Memory B cell (primary cell): ENCODE results near the gene WDFY4.
A peak's percentile ranks its signal among the peaks of the same experiment; 100 is the strongest.

Experiments
- ATAC-seq: fragments of 150-1000 bp; cut with Tn5 transposase; 2 replicates; pipeline ENCODE4 v1.10.0; 2021; ENCODE audit warnings: low read depth, mild to moderate bottlenecking, moderate library complexity
- DNase-seq, 2 donors: peaks; one replicate each; pipeline ENCODE4 v3.0.0; 2022; ENCODE audit warnings: low spot score in 2 of 2
- H3K27ac Mint-ChIP-seq: one replicate; pipeline ENCODE4 v1.8.0; 2022; ENCODE audit warnings: mild to moderate bottlenecking, moderate library complexity, mixed read lengths
- H3K27me3 Mint-ChIP-seq: one replicate; pipeline ENCODE4 v1.8.0; 2022; ENCODE audit warnings: mixed read lengths
- H3K36me3 Mint-ChIP-seq: one replicate; pipeline ENCODE4 v1.8.0; 2022; ENCODE audit warnings: mild to moderate bottlenecking, mixed read lengths
- H3K4me1 Mint-ChIP-seq: one replicate; pipeline ENCODE4 v1.8.0; 2022; ENCODE audit warnings: mixed read lengths
- H3K4me3 Mint-ChIP-seq: one replicate; pipeline ENCODE4 v1.8.0; 2022; ENCODE audit warnings: mild to moderate bottlenecking, moderate library complexity, mixed read lengths
- H3K9me3 Mint-ChIP-seq: one replicate; pipeline ENCODE4 v1.8.0; 2022; ENCODE audit warnings: mixed read lengths

WDFY4 gene

DNA sequence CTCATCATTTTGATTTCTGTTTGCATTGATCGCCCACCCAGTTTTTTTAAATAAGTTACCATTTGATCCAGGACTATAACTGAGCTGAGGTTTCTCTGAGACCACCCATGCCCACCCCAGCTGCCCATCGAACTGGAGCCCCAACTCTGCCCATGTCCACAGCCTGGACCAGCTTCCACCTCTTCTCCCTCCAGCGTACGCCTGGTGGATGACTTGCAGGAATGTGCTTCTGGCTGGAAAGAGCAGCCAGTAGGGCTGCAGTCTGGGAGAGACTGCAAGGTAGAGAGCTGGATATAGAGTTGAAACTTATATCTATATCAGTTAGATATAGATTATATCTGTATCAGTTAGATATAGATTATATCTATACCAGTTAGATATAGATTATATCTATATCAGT lies 280.8 kb downstream of the WDFY4 start:
- DNase-seq: no peak
- Mint-ChIP-seq H3K4me3 (no peak overlapping the region), H3K27ac (peak overlapping the region; percentile 57), H3K4me1 (peaks cover 6% of the 10 kb centered on the region), H3K27me3 (no peaks in the 10 kb centered on the region), H3K36me3 (peaks cover 50% of the 10 kb centered on the region), H3K9me3 (no peaks in the 10 kb centered on the region)
- ATAC-seq: no peak

DNA sequence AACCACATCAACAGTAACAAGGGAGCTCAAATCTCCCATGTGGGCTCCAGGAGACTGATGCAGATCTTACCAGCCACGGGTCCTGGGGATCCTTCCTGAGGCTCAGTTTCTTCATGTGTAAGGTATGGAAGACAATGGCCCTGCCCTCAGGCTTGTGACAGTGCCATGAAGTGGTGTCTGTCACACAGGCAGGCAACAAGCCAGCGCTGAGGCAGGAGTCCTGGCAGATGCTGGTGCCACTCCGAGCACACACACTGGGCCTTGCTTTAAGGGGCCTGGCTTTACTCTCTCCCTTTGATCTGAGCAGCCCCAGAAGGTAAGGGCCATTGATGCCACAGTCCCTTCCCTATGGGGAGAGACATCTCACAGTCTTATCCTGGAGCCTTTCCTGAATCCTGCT lies 283.4 kb downstream of the WDFY4 start:
- ATAC-seq: no peak

DNA sequence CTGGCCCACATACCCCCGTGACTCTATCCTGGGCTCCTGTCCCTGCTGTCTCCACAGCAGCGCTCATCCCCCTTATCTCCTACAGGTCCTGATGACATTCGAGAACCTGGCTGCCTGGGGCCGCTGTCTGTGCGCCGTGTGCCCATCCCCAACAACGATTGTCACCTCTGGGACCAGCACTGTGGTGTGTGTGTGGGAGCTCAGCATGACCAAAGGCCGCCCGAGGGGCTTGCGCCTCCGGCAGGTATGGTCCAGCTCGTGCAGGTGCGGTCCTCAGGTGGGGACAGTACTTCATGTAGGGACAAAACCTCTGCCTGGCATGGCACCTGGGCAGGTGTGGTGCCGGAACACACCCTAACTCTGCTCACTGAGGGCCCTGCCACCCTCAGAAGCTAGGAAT lies 285.4 kb downstream of the WDFY4 start:
- H3K4me1 Mint-ChIP-seq: peaks cover 6% of the 10 kb centered on the region
- no peak overlapping the region for H3K4me3 Mint-ChIP-seq
- no peak overlapping the region for H3K27ac Mint-ChIP-seq
- no peak for ATAC-seq
- DNase-seq: no peak
- H3K36me3 Mint-ChIP-seq: peaks cover 52% of the 10 kb centered on the region
- no peaks in the 10 kb centered on the region for H3K9me3 Mint-ChIP-seq
- H3K27me3 Mint-ChIP-seq: no peaks in the 10 kb centered on the region

More for the DNA sequence above, 283.4 kb downstream of the WDFY4 start:
- no peak overlapping the region for H3K4me3 Mint-ChIP-seq
- H3K4me1 Mint-ChIP-seq: peaks cover 6% of the 10 kb centered on the region
- no peaks in the 10 kb centered on the region for H3K27me3 Mint-ChIP-seq
- DNase-seq: no peak
- H3K9me3 Mint-ChIP-seq: no peaks in the 10 kb centered on the region
- peaks cover 50% of the 10 kb centered on the region for H3K36me3 Mint-ChIP-seq
- no peak overlapping the region for H3K27ac Mint-ChIP-seq

DNA sequence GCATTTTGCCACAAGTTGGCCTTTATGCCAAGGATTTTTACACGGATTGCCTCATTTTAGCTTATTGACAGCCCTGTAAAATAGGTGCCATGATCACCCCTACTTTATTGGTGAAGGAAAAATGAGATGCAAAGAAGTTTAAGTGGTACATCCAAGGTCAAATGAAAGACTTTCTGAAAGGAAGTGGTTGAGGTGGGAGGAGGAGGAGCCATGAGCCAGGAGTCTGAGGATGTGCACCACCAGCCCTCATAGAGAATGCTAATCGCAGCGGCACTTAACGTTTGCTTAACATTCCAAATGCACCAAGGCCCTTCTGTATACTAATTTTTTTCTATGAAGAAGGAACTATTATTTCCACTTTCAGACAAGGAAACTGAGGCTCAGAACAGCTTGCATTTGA lies 286.0 kb downstream of the WDFY4 start:
- no peak for ATAC-seq
- Mint-ChIP-seq H3K4me1 (peaks cover 8% of the 10 kb centered on the region), H3K9me3 (no peaks in the 10 kb centered on the region), H3K27me3 (no peaks in the 10 kb centered on the region), H3K27ac (no peak overlapping the region), H3K36me3 (peaks cover 51% of the 10 kb centered on the region), H3K4me3 (no peak overlapping the region)
- DNase-seq: no peak

DNA sequence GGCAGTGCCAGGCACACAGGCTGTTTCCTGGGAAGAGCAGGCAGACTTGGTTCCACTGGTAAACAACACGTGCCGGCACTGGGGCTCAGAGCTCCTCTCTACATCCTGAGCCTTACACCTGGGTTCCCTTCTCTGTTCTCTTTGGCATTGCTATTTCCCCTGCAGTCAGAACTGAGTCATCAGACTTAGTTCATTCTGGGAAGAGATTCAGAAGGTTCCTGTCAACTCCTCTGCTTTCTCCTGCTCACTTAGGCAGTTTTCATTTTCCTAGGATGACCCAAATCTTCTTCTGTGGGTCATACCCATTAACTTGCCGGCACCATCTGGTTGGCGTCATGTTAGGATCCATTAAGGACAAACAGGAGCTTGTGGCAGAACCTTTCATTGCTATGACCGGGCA lies 288.4 kb downstream of the WDFY4 start:
- ATAC-seq (no peak), DNase-seq (no peak)
- Mint-ChIP-seq H3K9me3 (no peaks in the 10 kb centered on the region), H3K4me1 (peaks cover 3% of the 10 kb centered on the region), H3K27ac (peak overlapping the region; percentile 4), H3K27me3 (no peaks in the 10 kb centered on the region), H3K36me3 (peaks cover 53% of the 10 kb centered on the region), H3K4me3 (no peak overlapping the region)

DNA sequence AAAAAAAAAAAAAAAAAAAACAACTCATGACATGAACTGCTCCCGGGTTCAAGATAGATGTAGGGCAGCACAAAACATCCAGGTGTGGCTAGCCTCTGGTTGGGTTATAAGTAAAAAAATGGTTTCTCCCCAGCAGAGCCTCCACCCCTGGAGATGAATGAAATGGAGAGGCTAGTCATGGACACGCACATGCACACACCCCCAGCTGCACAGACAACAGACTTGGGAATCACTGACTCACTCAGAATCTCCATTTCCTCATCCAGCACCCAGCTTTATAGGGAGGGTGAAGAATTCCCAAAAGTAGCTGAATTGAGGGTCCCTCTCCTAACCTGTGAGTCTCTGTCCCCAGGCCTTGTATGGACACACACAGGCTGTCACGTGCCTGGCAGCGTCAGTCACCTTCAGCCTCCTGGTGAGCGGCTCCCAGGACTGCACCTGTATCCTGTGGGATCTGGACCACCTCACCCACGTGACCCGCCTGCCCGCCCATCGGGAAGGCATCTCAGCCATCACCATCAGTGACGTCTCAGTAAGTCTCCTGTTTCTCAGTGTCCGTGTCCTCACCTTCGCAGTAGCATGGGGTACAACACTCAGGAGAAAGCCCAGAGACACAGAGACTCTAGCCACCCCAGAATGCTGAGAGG lies 290.0 kb downstream of the WDFY4 start:
- Mint-ChIP-seq H3K27ac (peak overlapping the region; percentile 31), H3K27me3 (no peaks in the 10 kb centered on the region), H3K9me3 (no peaks in the 10 kb centered on the region), H3K36me3 (peaks cover 59% of the 10 kb centered on the region), H3K4me1 (peaks cover 6% of the 10 kb centered on the region), H3K4me3 (no peak overlapping the region)
- ATAC-seq (no peak), DNase-seq (no peak)

DNA sequence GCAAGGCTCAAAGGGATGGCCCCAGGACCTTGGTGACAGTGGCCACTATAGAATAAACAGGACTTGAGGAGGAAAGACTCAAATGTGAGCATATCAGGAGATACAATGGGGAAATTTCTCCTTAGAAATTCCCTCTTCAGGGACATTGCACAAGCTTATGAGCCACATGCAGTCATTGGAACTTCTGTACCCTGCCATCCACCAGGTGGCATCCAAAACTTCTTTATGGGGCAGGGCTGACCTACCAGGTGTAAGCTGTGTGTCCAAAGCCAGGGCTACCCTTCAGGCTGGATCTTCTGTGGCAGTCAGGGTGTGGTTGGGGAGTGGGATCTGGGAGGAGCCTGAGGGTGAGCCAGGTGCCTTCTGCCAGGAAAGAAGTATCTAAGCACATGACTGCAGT lies 291.5 kb downstream of the WDFY4 start:
- DNase-seq (no peak), ATAC-seq (no peak)
- H3K27ac Mint-ChIP-seq: peak overlapping the region; percentile 31
- peaks cover 55% of the 10 kb centered on the region for H3K36me3 Mint-ChIP-seq
- no peaks in the 10 kb centered on the region for H3K27me3 Mint-ChIP-seq
- no peaks in the 10 kb centered on the region for H3K9me3 Mint-ChIP-seq
- H3K4me1 Mint-ChIP-seq: peaks cover 6% of the 10 kb centered on the region
- no peak overlapping the region for H3K4me3 Mint-ChIP-seq

DNA sequence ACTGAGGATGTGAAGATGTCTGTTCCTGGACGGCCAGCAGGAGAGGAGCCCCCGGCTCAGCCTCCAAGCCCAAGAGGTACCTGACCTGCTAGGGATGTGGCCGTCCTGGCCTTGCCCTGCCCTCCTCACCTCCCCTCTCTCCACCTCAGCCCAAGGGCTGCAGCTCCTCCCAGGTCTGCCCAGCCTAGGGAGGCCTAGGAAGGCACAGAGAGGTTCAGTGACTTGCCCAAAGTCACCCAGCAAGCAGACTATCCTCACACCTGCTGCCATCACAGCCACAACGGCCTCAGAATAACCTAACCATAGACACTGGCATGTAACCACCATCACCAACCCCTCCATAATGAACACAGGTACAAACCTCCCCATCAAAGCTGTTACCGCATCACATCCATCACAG lies 293.6 kb downstream of the WDFY4 start:
- Mint-ChIP-seq H3K4me1 (peaks cover 6% of the 10 kb centered on the region), H3K27me3 (no peaks in the 10 kb centered on the region), H3K4me3 (no peak overlapping the region), H3K27ac (peak overlapping the region; percentile 54), H3K9me3 (no peaks in the 10 kb centered on the region), H3K36me3 (peaks cover 54% of the 10 kb centered on the region)
- ATAC-seq (no peak), DNase-seq (no peak)

DNA sequence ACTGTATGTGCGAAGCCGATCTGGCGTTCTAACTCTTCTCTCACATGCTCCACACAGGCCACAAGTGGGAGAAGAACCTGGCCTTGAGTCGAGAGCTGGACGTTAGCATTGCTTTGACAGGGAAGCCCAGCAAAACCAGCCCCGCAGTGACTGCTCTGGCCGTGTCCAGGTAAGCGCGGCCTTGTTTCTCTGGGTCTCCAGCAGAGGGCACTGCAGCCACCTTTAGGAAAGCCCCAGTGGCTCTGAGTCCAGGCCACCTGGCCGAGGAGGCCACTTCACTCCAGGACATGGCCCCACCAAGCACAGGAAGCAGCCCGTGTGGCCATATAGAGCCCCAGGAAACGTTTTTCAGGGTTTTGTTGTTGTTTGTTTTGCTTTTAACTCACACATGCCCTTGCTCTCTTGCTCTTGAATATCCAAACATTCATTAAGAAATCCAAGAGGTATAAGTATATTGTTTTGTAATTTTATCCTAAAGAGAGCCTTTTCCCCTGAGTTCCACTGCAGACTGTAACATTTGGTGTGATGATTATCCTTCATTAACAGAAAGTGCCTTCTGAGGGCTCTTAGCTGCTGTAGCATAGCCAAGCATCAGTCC lies 296.7 kb downstream of the WDFY4 start:
- Mint-ChIP-seq H3K4me3 (no peak overlapping the region), H3K27ac (no peak overlapping the region), H3K27me3 (no peaks in the 10 kb centered on the region), H3K9me3 (no peaks in the 10 kb centered on the region), H3K36me3 (peaks cover 48% of the 10 kb centered on the region), H3K4me1 (peaks cover 3% of the 10 kb centered on the region)
- DNase-seq: peak; percentile 25 to 54
- peak; percentile 57 for ATAC-seq

DNA sequence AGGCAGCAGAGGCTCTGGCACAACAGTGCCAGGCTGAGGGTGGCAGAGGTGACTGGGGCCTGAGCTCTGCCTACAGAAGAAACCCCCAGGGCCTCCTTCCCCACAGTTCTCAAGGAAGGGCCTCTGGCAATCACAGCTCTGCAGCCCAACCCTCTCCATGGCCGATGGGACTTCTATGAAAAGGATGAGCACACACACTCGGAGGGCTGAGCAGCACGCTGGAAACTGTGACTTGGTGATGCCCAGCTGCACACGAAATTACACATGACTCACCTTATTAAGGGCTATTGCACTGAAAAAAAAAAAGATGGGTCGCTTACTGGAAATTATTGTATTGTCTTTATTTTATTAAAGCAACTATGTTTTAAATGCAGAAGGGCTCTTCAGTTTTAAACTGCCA lies 297.9 kb downstream of the WDFY4 start:
- no peak for DNase-seq
- H3K36me3 Mint-ChIP-seq: peaks cover 39% of the 10 kb centered on the region
- ATAC-seq: no peak

DNA sequence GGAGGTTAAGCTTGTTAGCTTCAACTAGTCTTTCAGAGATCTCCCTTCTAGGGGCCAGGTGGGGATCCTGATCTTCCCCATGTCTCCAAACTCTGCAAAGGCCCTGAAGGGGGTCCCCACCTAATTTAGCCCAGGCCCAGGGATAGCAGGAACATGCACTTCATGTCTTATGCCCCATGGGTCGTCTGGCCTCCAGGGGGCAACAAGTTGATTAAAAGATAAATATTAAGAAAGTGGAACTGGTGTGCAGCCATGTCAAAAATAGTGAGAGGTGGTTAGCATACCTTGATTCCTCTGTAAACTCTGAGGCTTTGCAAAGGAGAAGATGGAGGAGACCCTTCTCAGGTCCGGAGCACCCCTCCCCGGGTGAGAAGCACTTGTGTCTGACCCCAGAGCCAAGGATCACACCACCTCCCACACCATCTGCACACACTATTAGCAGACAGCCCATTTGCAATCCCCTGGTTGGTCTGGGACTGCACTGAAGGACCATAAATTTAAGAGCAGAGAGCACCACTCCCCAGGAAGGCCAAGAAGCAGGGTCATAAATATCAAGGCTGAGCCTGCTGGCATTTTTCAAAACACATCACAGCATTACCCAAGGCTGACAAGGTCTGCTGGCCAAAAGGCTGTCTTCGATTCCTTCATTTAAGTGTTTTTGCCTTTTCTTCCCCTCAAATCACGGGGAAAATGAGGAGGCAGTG lies 299.1 kb downstream of the WDFY4 start:
- Mint-ChIP-seq H3K9me3 (no peaks in the 10 kb centered on the region), H3K4me3 (no peak overlapping the region), H3K4me1 (peaks cover 3% of the 10 kb centered on the region), H3K27me3 (no peaks in the 10 kb centered on the region), H3K27ac (peak overlapping the region; percentile 59), H3K36me3 (peaks cover 31% of the 10 kb centered on the region)
- DNase-seq (no peak), ATAC-seq (no peak)

More for the DNA sequence above, 297.9 kb downstream of the WDFY4 start:
- Mint-ChIP-seq H3K4me3 (no peak overlapping the region), H3K4me1 (peaks cover 3% of the 10 kb centered on the region), H3K27ac (no peak overlapping the region), H3K9me3 (no peaks in the 10 kb centered on the region), H3K27me3 (no peaks in the 10 kb centered on the region)

DNA sequence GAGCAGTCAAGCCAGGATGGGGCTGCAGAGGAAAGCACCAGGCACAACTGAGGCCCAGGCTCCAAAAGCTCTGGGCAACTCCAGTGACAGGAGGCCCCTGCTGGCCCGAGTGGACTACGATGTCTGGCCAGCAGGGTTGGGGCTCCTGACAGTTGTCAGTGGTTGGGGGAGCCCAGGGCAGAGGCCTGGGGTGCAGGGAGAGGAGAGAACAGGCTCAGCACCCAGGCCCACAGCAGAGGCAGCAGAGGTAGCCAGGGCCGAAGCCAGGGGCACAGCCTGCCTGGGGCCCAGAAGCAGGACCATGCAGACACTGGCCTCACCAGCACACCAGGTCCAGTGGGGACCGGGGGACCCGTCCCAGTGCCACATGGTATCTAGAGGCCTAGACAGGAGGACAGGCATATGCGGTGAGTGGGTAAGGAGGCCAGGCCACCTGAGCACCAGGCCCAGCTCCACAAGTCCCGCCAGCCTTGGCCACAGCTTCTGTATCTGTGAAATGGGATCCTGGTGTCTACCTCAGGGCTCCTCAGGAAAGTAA lies 301.0 kb downstream of the WDFY4 start:
- Mint-ChIP-seq H3K4me1 (no peaks in the 10 kb centered on the region), H3K27ac (peak overlapping the region; percentile 53), H3K4me3 (no peak overlapping the region), H3K36me3 (peaks cover 20% of the 10 kb centered on the region), H3K9me3 (no peaks in the 10 kb centered on the region), H3K27me3 (no peaks in the 10 kb centered on the region)
- ATAC-seq (no peak), DNase-seq (no peak)

DNA sequence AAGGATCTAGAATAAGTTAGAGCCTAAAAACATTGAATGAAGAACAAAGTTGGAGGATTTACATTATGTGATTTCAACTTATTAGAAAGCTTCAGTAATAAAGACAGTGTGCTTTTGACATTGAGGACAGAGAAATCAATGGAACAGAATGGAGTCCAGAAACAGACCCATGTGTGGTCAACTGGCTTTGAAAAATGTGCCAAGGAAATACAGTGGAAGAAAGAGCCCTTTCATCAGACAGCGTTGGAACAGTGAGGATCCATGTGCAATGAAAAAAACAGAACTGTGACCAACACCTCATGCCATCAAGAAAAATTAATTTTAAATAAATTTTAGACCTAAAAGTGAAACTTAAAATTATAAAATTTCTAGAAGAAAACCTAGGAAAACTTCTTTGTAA lies 305.6 kb downstream of the WDFY4 start:
- no peak overlapping the region for H3K27ac Mint-ChIP-seq
- H3K4me3 Mint-ChIP-seq: no peak overlapping the region
- no peaks in the 10 kb centered on the region for H3K9me3 Mint-ChIP-seq
- no peaks in the 10 kb centered on the region for H3K4me1 Mint-ChIP-seq
- H3K36me3 Mint-ChIP-seq: no peaks in the 10 kb centered on the region
- DNase-seq (no peak), ATAC-seq (no peak)
- H3K27me3 Mint-ChIP-seq: no peaks in the 10 kb centered on the region

DNA sequence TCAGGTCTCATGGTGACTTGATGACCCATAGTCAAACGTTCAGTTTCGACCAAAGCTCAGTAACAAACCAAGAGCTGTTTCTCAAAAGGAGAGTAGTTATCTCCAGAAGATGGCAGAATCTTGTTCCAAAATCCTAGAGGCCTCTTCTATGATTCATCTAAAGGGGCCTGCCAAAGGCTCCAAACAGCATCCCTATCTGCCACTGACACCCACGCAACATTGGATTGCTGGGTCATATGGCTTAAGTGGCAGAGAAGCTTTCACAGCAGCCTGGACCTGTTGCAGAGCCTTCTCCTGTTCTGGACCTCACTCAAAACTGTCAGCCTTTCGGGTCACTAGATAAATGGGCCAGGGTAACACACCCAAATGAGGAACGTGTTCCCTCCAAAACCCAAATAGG lies 309.0 kb downstream of the WDFY4 start:
- Mint-ChIP-seq H3K4me1 (no peaks in the 10 kb centered on the region), H3K27me3 (no peaks in the 10 kb centered on the region), H3K36me3 (no peaks in the 10 kb centered on the region), H3K27ac (no peak overlapping the region), H3K9me3 (no peaks in the 10 kb centered on the region), H3K4me3 (no peak overlapping the region)
- DNase-seq (no peak), ATAC-seq (no peak)
